ENCODE data around the gene TMOD4. TPM values are rescaled to one million over a fixed set of nuclear protein-coding genes. Genes with fewer than 3 reads are reported as not detected.
A peak's percentile ranks its signal among the peaks of the same experiment; 100 is the strongest.

Gene TMOD4
- total and polyA plus RNA-seq, 8 donors = 0.47 to 0.81 (median 0.56) TPM; not detected in 4

GRCh38 chr1:151147132-151147503 lies 28.7 kb downstream of the TMOD4 start:
- WGBS, 2 donors = 26 to 34% methylated on average over 7 of the region's 7 CpGs
- intact Hi-C loops (cut with DNase I) = no loop called here
- no peak overlapping the region for H3K27ac ChIP-seq
- peak overlapping the region; percentile 35 to 88 (median 58) for H3K4me3 ChIP-seq
- DNase-seq (no peak), ATAC-seq (peak in 2 of 4 donors; percentile 3), FAIRE-seq (no peak)
- H3K4me1 ChIP-seq = peaks cover 0 to 6% (median 0%) of the 10 kb centered on the region in 3 donors
- no peaks in the 10 kb centered on the region for H3K27me3 ChIP-seq
- H3K9me3 ChIP-seq = no peaks in the 10 kb centered on the region
- H3K36me3 ChIP-seq = no peaks in the 10 kb centered on the region
- TF ChIP-seq CTCF (IDR thresholded peaks at IDR 0.05) = no peak

- ATAC-seq (peak; percentile 99 to 100 (median 99)), DNase-seq (peak; percentile 93 to 98 (median 94)), FAIRE-seq (no peak)
- Histone ChIP-seq H3K27me3 (no peaks in the 10 kb centered on the region), H3K36me3 (no peaks in the 10 kb centered on the region), H3K4me3 (peak within 1 kb of the TSS; percentile 35 to 88 (median 58)), H3K27ac (no peak within 1 kb of the TSS), H3K9me3 (no peaks in the 10 kb centered on the region), H3K4me1 (peaks cover 0 to 6% (median 0%) of the 10 kb centered on the region in 3 donors)
- no peak for TF ChIP-seq CTCF (IDR thresholded peaks at IDR 0.05)
- intact Hi-C loops (cut with DNase I) = no loop called here
- 0% methylated on average over 56 to 61 of the region's 61 CpGs for WGBS, 2 donors
Observed at GRCh38 chr1:151146412-151147131, 29.2 kb downstream of the TMOD4 start, which contains the start of gene SEMA6C. SEMA6C (minus strand) TSS chr1:151146631; CDS start chr1:151142621, 4,010 bp downstream.

- H3K27ac ChIP-seq = no peak overlapping the region
- peak; percentile 8 to 13 (median 10) for ATAC-seq
- intact Hi-C loops (cut with DNase I) = no loop called here
- no peak for FAIRE-seq
- H3K27me3 ChIP-seq = no peaks in the 10 kb centered on the region
- peaks cover 0 to 6% (median 0%) of the 10 kb centered on the region in 3 donors for H3K4me1 ChIP-seq
- H3K36me3 ChIP-seq = no peaks in the 10 kb centered on the region
- WGBS, 2 donors = 2% methylated on average over 26 of the region's 26 CpGs
- no peak for DNase-seq
- H3K4me3 ChIP-seq = peak overlapping the region; percentile 35 to 88 (median 58)
- H3K9me3 ChIP-seq = no peaks in the 10 kb centered on the region
- no peak for TF ChIP-seq CTCF (IDR thresholded peaks at IDR 0.05)
Observed at GRCh38 chr1:151146072-151146411, 29.7 kb downstream of the TMOD4 start.

GRCh38 chr1:151145304-151146071 lies 30.3 kb downstream of the TMOD4 start:
- DNase-seq (peak in 2 of 6 donors; percentile 43 to 75), ATAC-seq (peak; percentile 10 to 26 (median 18)), FAIRE-seq (no peak)
- Histone ChIP-seq H3K36me3 (no peaks in the 10 kb centered on the region), H3K27ac (no peak overlapping the region), H3K27me3 (no peaks in the 10 kb centered on the region), H3K4me1 (peaks cover 0 to 6% (median 0%) of the 10 kb centered on the region in 3 donors), H3K4me3 (peak overlapping the region; percentile 35 to 88 (median 58)), H3K9me3 (no peaks in the 10 kb centered on the region)
- intact Hi-C loops (cut with DNase I) = no loop called here
- TF ChIP-seq CTCF (IDR thresholded peaks at IDR 0.05) = no peak
- 40 to 43% methylated on average over 42 to 43 of the region's 43 CpGs for WGBS, 2 donors

All from pancreas (tissue), 10 donors.